HCT116 (cell line): ENCODE results near the gene DUS3L. TPM values are rescaled to one million over a fixed set of nuclear protein-coding genes. Genes with fewer than 3 reads are reported as not detected.

Source experiments
- ATAC-seq: fragments of 200-7000 bp; cut with Tn5 transposase; 2 replicates; pipeline ENCODE4 v1.9.1; 2020; ENCODE audit warnings: mild to moderate bottlenecking, moderate library complexity
- BruUV-seq: library from RNA; stranded (reverse); fragments of 400-500 nt; replicated peaks from 2 replicates; lab custom pipeline; 2021; lab: Mats Ljungman, UMichigan
- CTCF ChIA-PET: fragments of 300-600 bp; sonication (Branson Sonifier 250); formaldehyde crosslinking; loops from one replicate; lab custom pipeline; 2021; ENCODE audit warnings: antibody characterized with exemption; lab: Charles Lee
- POLR2A ChIA-PET: fragments of 300-600, 350-600 bp; sonication (Branson Sonifier 250); formaldehyde crosslinking; loops from one replicate; lab custom pipeline; 2021; ENCODE audit warnings: antibody characterized with exemption; lab: Charles Lee
- RAD21 ChIA-PET, 2 experiments: fragments of 300-600 bp; sonication (Branson Sonifier 250); formaldehyde crosslinking; loops; one replicate each; lab custom pipeline; 2023; ENCODE audit warnings: low total read pairs in 2 of 2; ENCODE audit not compliant: uncharacterized antibody in 2 of 2, unreplicated experiment in 2 of 2, low non-redundant PET in 1 of 2; lab: Charles Lee
- DNase-seq: peaks from one replicate; pipeline ENCODE4 v3.0.0-alpha.2; 2010; ENCODE audit warnings: low read depth, low spot score
- H2AFZ ChIP-seq: fragments of 200-600 bp; shearing (Covaris generic), sonication (generic); 2 replicates; pipeline ENCODE4 v1.6.1; 2017; ENCODE audit warnings: low read depth, mixed run types, mixed read lengths, antibody characterized with exemption, low read length; ENCODE audit not compliant: poor library complexity, severe bottlenecking
- H3K27ac ChIP-seq: 2 replicates; pipeline ENCODE4 v1.5.1; 2012; ENCODE audit warnings: low read depth, low read length
- H3K27me3 ChIP-seq: fragments of 200-600 bp; sonication (generic); 2 replicates; pipeline ENCODE4 v1.6.1; 2016; ENCODE audit warnings: mixed run types, low read length, mixed read lengths; ENCODE audit not compliant: insufficient read depth
- H3K36me3 ChIP-seq, 2 experiments: fragments of 200-500 bp in 1 of 2; fragments of 200-600 bp in 1 of 2; sonication (Bioruptor generic) in 1 of 2; sonication (generic) in 1 of 2; 2 replicates each; pipeline versions ENCODE4 v1.5.1 to v1.6.1; 2014 to 2016; ENCODE audit warnings: low read length in 2 of 2, inconsistent platforms in 1 of 2, mixed read lengths in 1 of 2, mixed run types in 1 of 2; ENCODE audit not compliant: insufficient read depth in 2 of 2, control insufficient read depth in 1 of 2
- H3K4me1 ChIP-seq, 2 experiments: fragments of 200-600 bp in 1 of 2; sonication (generic) in 1 of 2; 2 replicates each; pipeline versions ENCODE4 v1.5.1 to v1.6.1; 2012 to 2017; ENCODE audit warnings: low read length in 2 of 2, inconsistent platforms in 1 of 2, mild to moderate bottlenecking in 1 of 2, mixed read lengths in 1 of 2, mixed run types in 1 of 2, moderate library complexity in 1 of 2; ENCODE audit not compliant: insufficient read depth in 2 of 2, control insufficient read depth in 1 of 2
- H3K4me2 ChIP-seq: fragments of 200-600 bp; sonication (generic); 2 replicates; pipeline ENCODE4 v1.6.1; 2017; ENCODE audit warnings: mixed run types, low read length, mixed read lengths
- H3K4me3 ChIP-seq, 2 experiments: fragments of 200-600 bp in 1 of 2; sonication (generic) in 1 of 2; replicated peaks in 1 of 2; 2 replicates each; pipeline ENCODE4 v1.5.1; 2011 to 2016; ENCODE audit warnings: low read length in 2 of 2, control low read depth in 1 of 2, low read depth in 1 of 2, mild to moderate bottlenecking in 1 of 2, mixed read lengths in 1 of 2, mixed run types in 1 of 2
- H3K79me2 ChIP-seq: fragments of 200-600 bp; sonication (generic); 2 replicates; pipeline ENCODE4 v1.6.1; 2017; ENCODE audit warnings: mild to moderate bottlenecking, mixed run types, low read length, moderate library complexity, mixed read lengths; ENCODE audit not compliant: insufficient read depth
- H3K9ac ChIP-seq: fragments of 200-600 bp; sonication (generic); 2 replicates; pipeline ENCODE4 v1.6.1; 2016; ENCODE audit warnings: low read length, mixed read lengths
- H3K9me2 ChIP-seq: fragments of 200-600 bp; sonication (generic), shearing (Covaris generic); 2 replicates; pipeline ENCODE4 v1.6.1; 2017; ENCODE audit warnings: mixed run types, mild to moderate bottlenecking, moderate library complexity; ENCODE audit not compliant: insufficient read depth
- H3K9me3 ChIP-seq, 2 experiments: fragments of 200-500 bp in 1 of 2; fragments of 200-600 bp in 1 of 2; sonication (Bioruptor generic) in 1 of 2; sonication (generic) in 1 of 2; 2 replicates each; pipeline ENCODE4 v1.6.1; 2014 to 2017; ENCODE audit warnings: low read length in 2 of 2, mixed read lengths in 2 of 2, inconsistent platforms in 1 of 2, low read depth in 1 of 2, mild to moderate bottlenecking in 1 of 2, mixed run types in 1 of 2, moderate library complexity in 1 of 2; ENCODE audit not compliant: control insufficient read depth in 1 of 2, insufficient read depth in 1 of 2
- H4K20me1 ChIP-seq: fragments of 200-600 bp; sonication (generic), shearing (Covaris generic); 2 replicates; pipeline ENCODE4 v1.6.1; 2017; ENCODE audit warnings: mixed run types, mild to moderate bottlenecking, moderate library complexity; ENCODE audit not compliant: insufficient read depth
- CBX3 ChIP-seq: IDR thresholded peaks from 2 replicates; pipeline ENCODE4 v1.6.1; 2012; ENCODE audit warnings: low read depth
- CEBPB ChIP-seq: IDR thresholded peaks from 2 replicates; pipeline ENCODE4 v1.6.1; 2012; ENCODE audit warnings: low read depth
- EGR1 ChIP-seq: IDR thresholded peaks from 2 replicates; pipeline ENCODE4 v1.6.1; 2012; ENCODE audit warnings: low read depth
- ELF1 ChIP-seq: IDR thresholded peaks from 2 replicates; pipeline ENCODE4 v1.6.1; 2012; ENCODE audit warnings: low read depth, borderline replicate concordance
- EZH2 ChIP-seq: fragments of 200-600 bp; sonication (generic); IDR thresholded peaks from 2 replicates; pipeline ENCODE4 v1.6.1; 2017; ENCODE audit warnings: antibody characterized with exemption, mixed run types
- FOSL1 ChIP-seq: IDR thresholded peaks from 2 replicates; pipeline ENCODE4 v1.6.1; 2012; ENCODE audit warnings: low read depth
- JUND ChIP-seq: IDR thresholded peaks from 2 replicates; pipeline ENCODE4 v1.6.1; 2012
- MAX ChIP-seq: IDR thresholded peaks from 2 replicates; pipeline ENCODE4 v1.6.1; 2012
- POLR2A ChIP-seq: IDR thresholded peaks from 2 replicates; pipeline ENCODE4 v1.7.0; 2011; ENCODE audit warnings: borderline replicate concordance; ENCODE audit not compliant: insufficient read depth, insufficient read length; ENCODE audit errors: extremely low read depth
- RAD21 ChIP-seq: IDR thresholded peaks from 2 replicates; pipeline ENCODE4 v1.6.1; 2012; ENCODE audit warnings: low read depth, mild to moderate bottlenecking
- REST ChIP-seq: IDR thresholded peaks from 2 replicates; pipeline ENCODE4 v1.6.1; 2012; ENCODE audit warnings: low read depth
- SIN3A ChIP-seq: IDR thresholded peaks from 2 replicates; pipeline ENCODE4 v1.6.1; 2012; ENCODE audit warnings: low read depth
- SP1 ChIP-seq: IDR thresholded peaks from 2 replicates; pipeline ENCODE4 v1.6.1; 2012; ENCODE audit warnings: low read depth
- SRF ChIP-seq: IDR thresholded peaks from 2 replicates; pipeline ENCODE4 v1.6.1; 2012; ENCODE audit warnings: low read depth
- TCF7L2 ChIP-seq: IDR thresholded peaks from 2 replicates; pipeline ENCODE4 v1.7.0; 2011; ENCODE audit warnings: borderline replicate concordance, inconsistent platforms; ENCODE audit not compliant: insufficient read depth, insufficient read length; ENCODE audit errors: extremely low read depth
- YY1 ChIP-seq: IDR thresholded peaks from 2 replicates; pipeline ENCODE4 v1.6.1; 2011; ENCODE audit warnings: low read length, low read depth, moderate library complexity, mild to moderate bottlenecking; ENCODE audit not compliant: insufficient replicate concordance; ENCODE audit errors: extremely low read depth
- ZBTB33 ChIP-seq: IDR thresholded peaks from 2 replicates; pipeline ENCODE4 v1.6.1; 2011; ENCODE audit warnings: mild to moderate bottlenecking, low read length, moderate library complexity; ENCODE audit not compliant: insufficient replicate concordance; ENCODE audit errors: extremely low read depth
- ZNF274 ChIP-seq: fragments of 200-500 bp; sonication (Bioruptor generic); IDR thresholded peaks from 2 replicates; pipeline ENCODE4 v1.6.1; 2014; ENCODE audit warnings: mild to moderate bottlenecking, low read depth, low read length, inconsistent platforms
- intact Hi-C: fragments of 100-400 bp; cut with micrococcal nuclease; formaldehyde crosslinking; loops from 2 replicates; pipeline ENCODE4 v1.10.0; 2022
- total RNA-seq: library from RNA; stranded (reverse); gene quantifications from one replicate; pipeline ENCODE4 v1.2.1, GENCODE V29; 2021; ENCODE audit not compliant: unreplicated experiment

DUS3L gene
- total RNA-seq, 1 experiment from 2014 or later = 78.1 TPM

- Histone ChIP-seq H3K9ac (no peak overlapping the region), H3K79me2 (no peaks in the 10 kb centered on the region), H3K9me3 (no peaks in the 10 kb centered on the region), H3K4me1 (peaks cover 5 to 16% of the 10 kb centered on the region in 2 experiments), H3K27me3 (no peaks in the 10 kb centered on the region), H3K4me3 (no peak overlapping the region), H3K9me2 (no peaks in the 10 kb centered on the region), H2AFZ (no peak overlapping the region), H3K36me3 (no peaks in the 10 kb centered on the region), H3K27ac (no peak overlapping the region), H4K20me1 (no peaks in the 10 kb centered on the region), H3K4me2 (no peak overlapping the region)
- no peak for DNase-seq
- TF ChIP-seq EZH2 (no peak), ZNF274 (no peak), REST (no peak), JUND (no peak), TCF7L2 (no peak), MAX (no peak), RAD21 (no peak), FOSL1 (no peak), EGR1 (no peak), ZBTB33 (no peak), ELF1 (no peak), CEBPB (no peak), POLR2A (no peak), SIN3A (no peak), SRF (no peak), CBX3 (no peak), SP1 (no peak), YY1 (no peak)
- ChIA-PET POLR2A (interaction anchor here (0.9 to 2.8 kb wide), 2 partner anchors 18 to 19 kb away, joined by 3 to 9 read pairs; partner anchors contain the start of gene DUS3L), CTCF (interaction anchor here (2.1 kb wide), 1 partner anchor 120 kb away, joined by 4 read pairs; no protein-coding TSS in a partner anchor), RAD21 (no interaction called here)
- intact Hi-C loops = no loop called here
- ATAC-seq = no peak
- BruUV-seq = no TSS peak
These were observed 18.1 kb upstream of the DUS3L start for GRCh38 chr19:5809053-5809452.
